B cell (primary cell): ENCODE results near the gene LRRC31. TPM values are rescaled to one million over a fixed set of nuclear protein-coding genes. Genes with fewer than 3 reads are reported as not detected.

Experiments used
- ATAC-seq: fragments of 200-7000 bp; cut with Tn5 transposase; one replicate; pipeline ENCODE4 v1.10.0; 2021; ENCODE audit warnings: low read depth, mild to moderate bottlenecking, moderate number of reproducible peaks, moderate library complexity
- CTCF ChIA-PET: fragments of 350-600 bp; sonication (Branson Sonifier 250); formaldehyde crosslinking; loops from one replicate; lab custom pipeline; 2021; ENCODE audit warnings: antibody characterized with exemption, inconsistent platforms; lab: Charles Lee
- POLR2A ChIA-PET: fragments of 350-600 bp; sonication (Branson Sonifier 250); formaldehyde crosslinking; loops from one replicate; lab custom pipeline; 2021; ENCODE audit warnings: antibody characterized with exemption; lab: Charles Lee
- DNase-seq: peaks from one replicate; pipeline ENCODE4 v3.0.0; 2013
- H2AFZ ChIP-seq: 2 replicates; pipeline ENCODE4 v1.6.1; 2012; ENCODE audit warnings: mild to moderate bottlenecking, low read depth, low read length; ENCODE audit not compliant: insufficient read depth, poor library complexity, severe bottlenecking
- H3K27ac ChIP-seq, 2 donors: 1 replicate in 1 of 2; 2 replicates in 1 of 2; pipeline ENCODE4 v1.5.1; 2012 to 2013; ENCODE audit warnings: low read length in 2 of 2, mild to moderate bottlenecking in 2 of 2, moderate library complexity in 1 of 2
- H3K27me3 ChIP-seq, 4 experiments: fragments of 200-600 bp in 1 of 4; sonication (generic) in 1 of 4; replicated peaks in 1 of 4; 1 replicate in 2 of 4; 2 replicates in 2 of 4; pipeline versions ENCODE4 v1.6.1 to v1.7.0; 2013 to 2016; ENCODE audit warnings: low read length in 3 of 4, mild to moderate bottlenecking in 2 of 4, mixed read lengths in 1 of 4, moderate library complexity in 1 of 4; ENCODE audit not compliant: insufficient read depth in 4 of 4, control insufficient read depth in 3 of 4; ENCODE audit errors: control extremely low read depth in 1 of 4
- H3K36me3 ChIP-seq, 2 experiments: replicated peaks in 1 of 2; 1 replicate in 1 of 2; 2 replicates in 1 of 2; pipeline versions ENCODE4 v1.6.1 to v1.7.1; 2013; ENCODE audit warnings: low read length in 1 of 2; ENCODE audit not compliant: insufficient read depth in 2 of 2, control insufficient read depth in 1 of 2; ENCODE audit errors: control extremely low read depth in 1 of 2, extremely low read depth in 1 of 2
- H3K4me1 ChIP-seq, 2 donors: fragments of 200-600 bp in 1 of 2; sonication (generic) in 1 of 2; 1 replicate in 1 of 2; 2 replicates in 1 of 2; pipeline versions ENCODE4 v1.5.1 to v1.6.1; 2013 to 2017; ENCODE audit warnings: low read length in 2 of 2; ENCODE audit not compliant: control insufficient read depth in 2 of 2, insufficient read depth in 2 of 2
- H3K4me2 ChIP-seq: replicated peaks from 2 replicates; pipeline ENCODE3; 2012; ENCODE audit warnings: mild to moderate bottlenecking, low read depth, low read length; ENCODE audit not compliant: poor library complexity, severe bottlenecking
- H3K4me3 ChIP-seq, 5 experiments: fragments of 200-600 bp in 1 of 5; sonication (generic) in 1 of 5; 1 replicate in 3 of 5; 2 replicates in 2 of 5; pipeline versions ENCODE4 v1.5.1 to v1.7.0; 2011 to 2016; ENCODE audit warnings: low read length in 4 of 5, mild to moderate bottlenecking in 4 of 5, low read depth in 2 of 5, control low read depth in 1 of 5, moderate library complexity in 1 of 5; ENCODE audit not compliant: insufficient read depth in 1 of 5; ENCODE audit errors: control extremely low read depth in 1 of 5, extremely low read depth in 1 of 5
- H3K79me2 ChIP-seq: fragments of 200-600 bp; sonication (generic); one replicate; pipeline ENCODE4 v1.6.0; 2016; ENCODE audit warnings: low read length; ENCODE audit not compliant: control insufficient read depth, insufficient read depth
- H3K9ac ChIP-seq: fragments of 200-600 bp; sonication (generic); 2 replicates; pipeline ENCODE4 v1.6.1; 2017; ENCODE audit warnings: mild to moderate bottlenecking, low read length, moderate library complexity
- H3K9me3 ChIP-seq, 3 donors: one replicate each; pipeline versions ENCODE4 v1.6.1 to v1.7.1; 2013; ENCODE audit warnings: low read length in 2 of 3; ENCODE audit not compliant: control insufficient read depth in 2 of 3, insufficient read depth in 1 of 3; ENCODE audit errors: control extremely low read depth in 1 of 3
- H4K20me1 ChIP-seq: 2 replicates; pipeline ENCODE4 v1.6.0; 2012; ENCODE audit warnings: mild to moderate bottlenecking, low read length; ENCODE audit not compliant: insufficient read depth, control insufficient read depth, poor library complexity, severe bottlenecking
- H3K27ac Mint-ChIP-seq: one replicate; pipeline ENCODE4 v1.8.0; 2021; ENCODE audit warnings: mixed read lengths
- H3K27me3 Mint-ChIP-seq: one replicate; pipeline ENCODE4 v1.8.0; 2021; ENCODE audit warnings: mixed read lengths
- H3K4me1 Mint-ChIP-seq: one replicate; pipeline ENCODE4 v1.8.0; 2021; ENCODE audit warnings: mixed read lengths
- H3K4me3 Mint-ChIP-seq: one replicate; pipeline ENCODE4 v1.8.0; 2021; ENCODE audit warnings: mixed read lengths
- H3K9me3 Mint-ChIP-seq: one replicate; pipeline ENCODE4 v1.8.0; 2022; ENCODE audit warnings: mixed read lengths; ENCODE audit not compliant: insufficient read depth
- EZH2 ChIP-seq: IDR thresholded peaks from 2 replicates; pipeline ENCODE4 v1.6.1; 2012; ENCODE audit warnings: borderline replicate concordance, low read depth, mild to moderate bottlenecking, moderate library complexity, low read length; ENCODE audit not compliant: insufficient read depth, poor library complexity, severe bottlenecking
- WGBS: methylation state at CpG from one replicate; pipeline ENCODE4 v1.1.5; 2013; ENCODE audit warnings: missing lambda C conversion rate; ENCODE audit not compliant: insufficient coverage; 5-methylcytosine and 5-hydroxymethylcytosine counted together
- intact Hi-C: fragments of 100-400 bp; cut with micrococcal nuclease; formaldehyde crosslinking; loops from one replicate; pipeline ENCODE4 v1.10.0; 2022
- polyA plus RNA-seq: library from polyadenylated mRNA; depleted of rRNA; stranded (reverse); fragments of >200 nt; gene quantifications from 2 replicates; pipeline ENCODE4 v1.2.3, GENCODE V29; 2012
- total RNA-seq, 2 donors: library from RNA; stranded (reverse); fragments of 120-200 nt in 1 of 2; gene quantifications; 1 replicate in 1 of 2; 2 replicates in 1 of 2; pipeline versions ENCODE4 v1.2.3 to v1.2.4, GENCODE V29; 2013 to 2022
- TF ChIP-seq, protein P1 (sequence below): fragments of 200-600 bp; IDR thresholded peaks from one replicate; pipeline ENCODE4 v1.8.0; 2022; ENCODE audit warnings: antibody characterized with exemption, mild to moderate bottlenecking

LRRC31 gene
- total and polyA plus RNA-seq, 2 donors (not counting 1 experiment from before 2014, with no cell fraction given), result not detected

GRCh38 chr3:169857811-169858210 lies 11.9 kb downstream of the LRRC31 start:
- H3K27ac Mint-ChIP-seq, result no peak overlapping the region
- no peak overlapping the region for H3K9ac ChIP-seq
- ChIA-PET POLR2A (no interaction called here), CTCF (no interaction called here)
- no peaks in the 10 kb centered on the region for H3K79me2 ChIP-seq
- no peak for DNase-seq
- no peaks in the 10 kb centered on the region for H3K4me1 ChIP-seq
- intact Hi-C loops, result no loop called here
- 100% methylated on average over 1 of the region's 2 CpGs for WGBS
- H3K9me3 ChIP-seq, result no peaks in the 10 kb centered on the region
- no peak for ATAC-seq
- no peak overlapping the region for H3K4me2 ChIP-seq
- H3K36me3 ChIP-seq, result no peaks in the 10 kb centered on the region
- no peak overlapping the region for H3K4me3 ChIP-seq
- TF ChIP-seq EZH2, result no peak
- TF ChIP-seq, protein P1, sequence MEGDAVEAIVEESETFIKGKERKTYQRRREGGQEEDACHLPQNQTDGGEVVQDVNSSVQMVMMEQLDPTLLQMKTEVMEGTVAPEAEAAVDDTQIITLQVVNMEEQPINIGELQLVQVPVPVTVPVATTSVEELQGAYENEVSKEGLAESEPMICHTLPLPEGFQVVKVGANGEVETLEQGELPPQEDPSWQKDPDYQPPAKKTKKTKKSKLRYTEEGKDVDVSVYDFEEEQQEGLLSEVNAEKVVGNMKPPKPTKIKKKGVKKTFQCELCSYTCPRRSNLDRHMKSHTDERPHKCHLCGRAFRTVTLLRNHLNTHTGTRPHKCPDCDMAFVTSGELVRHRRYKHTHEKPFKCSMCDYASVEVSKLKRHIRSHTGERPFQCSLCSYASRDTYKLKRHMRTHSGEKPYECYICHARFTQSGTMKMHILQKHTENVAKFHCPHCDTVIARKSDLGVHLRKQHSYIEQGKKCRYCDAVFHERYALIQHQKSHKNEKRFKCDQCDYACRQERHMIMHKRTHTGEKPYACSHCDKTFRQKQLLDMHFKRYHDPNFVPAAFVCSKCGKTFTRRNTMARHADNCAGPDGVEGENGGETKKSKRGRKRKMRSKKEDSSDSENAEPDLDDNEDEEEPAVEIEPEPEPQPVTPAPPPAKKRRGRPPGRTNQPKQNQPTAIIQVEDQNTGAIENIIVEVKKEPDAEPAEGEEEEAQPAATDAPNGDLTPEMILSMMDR, result no peak
- no peak overlapping the region for H3K4me3 Mint-ChIP-seq
- H3K27me3 Mint-ChIP-seq, result peaks cover 3% of the 10 kb centered on the region
- H3K27me3 ChIP-seq, result no peaks in the 10 kb centered on the region
- H3K9me3 Mint-ChIP-seq, result no peaks in the 10 kb centered on the region
- H3K27ac ChIP-seq, result no peak overlapping the region
- no peaks in the 10 kb centered on the region for H3K4me1 Mint-ChIP-seq
- no peak overlapping the region for H2AFZ ChIP-seq
- no peaks in the 10 kb centered on the region for H4K20me1 ChIP-seq

DNA sequence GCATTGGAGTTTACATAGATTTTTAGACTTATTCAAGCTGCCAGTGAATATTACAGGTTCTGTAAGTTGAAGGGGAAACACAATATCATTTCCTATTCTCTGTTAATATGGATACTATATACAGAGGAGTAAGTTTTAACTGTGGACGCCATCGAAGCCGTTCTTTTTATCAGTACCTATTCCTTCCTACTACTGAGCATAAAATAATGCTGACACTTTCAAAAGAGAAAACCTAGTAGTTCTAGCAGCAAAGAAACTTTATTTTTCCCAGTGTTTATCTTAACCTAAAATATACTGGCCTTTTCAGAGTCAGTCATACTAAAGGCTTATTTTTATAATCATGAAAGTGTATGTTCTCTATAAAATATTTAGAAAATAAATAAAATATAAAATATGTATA lies 14.2 kb downstream of the LRRC31 start:
- ATAC-seq (no peak), DNase-seq (no peak)
- TF ChIP-seq, protein P1, result no peak
- no peak for TF ChIP-seq EZH2
- ChIA-PET CTCF (interaction anchor here (1.3 kb wide), 1 partner anchor 10 kb away, joined by 3 read pairs; no protein-coding TSS in a partner anchor), POLR2A (no interaction called here)
- H3K27me3 Mint-ChIP-seq, result peaks cover 3% of the 10 kb centered on the region
- H3K9me3 ChIP-seq, result no peaks in the 10 kb centered on the region
- H2AFZ ChIP-seq, result no peak overlapping the region
- intact Hi-C loops, result no loop called here
- no peaks in the 10 kb centered on the region for H3K27me3 ChIP-seq
- H3K79me2 ChIP-seq, result no peaks in the 10 kb centered on the region
- H3K4me1 ChIP-seq, result peaks cover 1 to 4% of the 10 kb centered on the region in 2 donors
- no peak overlapping the region for H3K4me3 Mint-ChIP-seq
- no peaks in the 10 kb centered on the region for H4K20me1 ChIP-seq
- no peaks in the 10 kb centered on the region for H3K9me3 Mint-ChIP-seq
- H3K9ac ChIP-seq, result no peak overlapping the region
- peaks cover 3% of the 10 kb centered on the region for H3K4me1 Mint-ChIP-seq
- H3K27ac ChIP-seq, result no peak overlapping the region
- H3K36me3 ChIP-seq, result no peaks in the 10 kb centered on the region
- no peak overlapping the region for H3K4me2 ChIP-seq
- no peak overlapping the region for H3K27ac Mint-ChIP-seq
- WGBS, result no CpG with 5 or more reads among the region's 3 CpGs
- no peak overlapping the region for H3K4me3 ChIP-seq
